ENCODE measurements around the gene GBP2.

Gene GBP2

GRCh38 chr1:89147678-89148658 is 22.1 kb upstream of the GBP2 start (continued):
- TF ChIP-seq ZNF837 (tag by site-specific recombination; IDR thresholded peaks at IDR 0.05) = no peak
- no peak for TF ChIP-seq ZNF175 (tag by site-specific recombination; IDR thresholded peaks at IDR 0.05)
- TF ChIP-seq ZBTB20 (tag by site-specific recombination; IDR thresholded peaks at IDR 0.05) = no peak
- no peak for TF ChIP-seq ZFP3 (tag by site-specific recombination; IDR thresholded peaks at IDR 0.05; ENCODE audit: low read depth)
- no peak for TF ChIP-seq ZNF555 (tag by site-specific recombination; conservative IDR thresholded peaks at IDR 0.05)

GRCh38 chr1:89146721-89147120 is 20.8 kb upstream of the GBP2 start:
- ChIA-PET POLR2A (no interaction called here), CTCF (interaction anchor here (0.7 kb wide), 1 partner anchor 566 kb away, joined by 3 read pairs; no protein-coding TSS in a partner anchor)
- no peaks in the 10 kb centered on the region for H3K36me3 ChIP-seq (ENCODE audit: control insufficient read depth in 2 of 2, insufficient read depth in 1 of 2, low read length in 2 of 2)
- H3K4me1 ChIP-seq (ENCODE audit: control insufficient read depth, insufficient read depth, low read length) = no peaks in the 10 kb centered on the region
- TF ChIP-seq MZF1 (tag by site-specific recombination; IDR thresholded peaks at IDR 0.05; ENCODE audit: borderline replicate concordance) (no peak), OSR2 (tag by site-specific recombination; IDR thresholded peaks at IDR 0.05) (no peak), ZNF623 (tag by site-specific recombination; IDR thresholded peaks at IDR 0.05) (no peak), ZSCAN5A (tag by site-specific recombination; IDR thresholded peaks at IDR 0.05) (no peak), WT1 (tag by site-specific recombination; IDR thresholded peaks at IDR 0.05) (no peak), ZNF19 (tag by site-specific recombination; IDR thresholded peaks at IDR 0.05; ENCODE audit: low read depth) (no peak), ZSCAN16 (tag by site-specific recombination; IDR thresholded peaks at IDR 0.05) (no peak), ZNF140 (tag by site-specific recombination; IDR thresholded peaks at IDR 0.05) (no peak), ZNF704 (tag by site-specific recombination; IDR thresholded peaks at IDR 0.05) (no peak), ZNF791 (tag by site-specific recombination; IDR thresholded peaks at IDR 0.05) (no peak), SP2 (tag by site-specific recombination; IDR thresholded peaks at IDR 0.05) (no peak), CTCF (tag by site-specific recombination; IDR thresholded peaks at IDR 0.05) (no peak), KLF7 (tag by site-specific recombination; IDR thresholded peaks at IDR 0.05; ENCODE audit: borderline replicate concordance) (no peak), ZNF223 (tag by site-specific recombination; IDR thresholded peaks at IDR 0.05) (no peak), ZNF529 (tag by site-specific recombination; IDR thresholded peaks at IDR 0.05; ENCODE audit: insufficient replicate concordance) (no peak), TSHZ1 (tag by site-specific recombination; IDR thresholded peaks at IDR 0.05; ENCODE audit: borderline replicate concordance) (no peak), ZNF341 (tag by site-specific recombination; IDR thresholded peaks at IDR 0.05; ENCODE audit: low read depth) (no peak), PRDM6 (tag by site-specific recombination; IDR thresholded peaks at IDR 0.05) (no peak), ZNF513 (tag by site-specific recombination; IDR thresholded peaks at IDR 0.05) (no peak)
- H3K9me3 ChIP-seq (ENCODE audit: control insufficient read depth, insufficient read depth, low read depth, low read length) = no peaks in the 10 kb centered on the region
- no peak overlapping the region for H3K27ac ChIP-seq (ENCODE audit: extremely low read depth, low read depth, low read length)
- no peak overlapping the region for H3K4me3 ChIP-seq (ENCODE audit: low read depth, low read length)
